K562 (cell line): ENCODE results near the gene ZNRF3. TPM values are rescaled to one million over a fixed set of nuclear protein-coding genes. Genes with fewer than 3 reads are reported as not detected.

Experiments
- ARID1B ChIP-seq: fragments of 450-650 bp; IDR thresholded peaks from 2 replicates; pipeline ENCODE4 v1.6.1; 2016; ENCODE audit warnings: antibody characterized with exemption, mild to moderate bottlenecking, inconsistent platforms
- ARID3B ChIP-seq: fragments of 250-450 bp; sonication (Bioruptor Pico); IDR thresholded peaks from 2 replicates; pipeline ENCODE4 v1.4.0; 2020; ENCODE audit warnings: borderline replicate concordance
- BACH1 ChIP-seq: fragments of 200-800 bp; sonication (Bioruptor generic); IDR thresholded peaks from 2 replicates; pipeline ENCODE4 v1.6.1; 2016; ENCODE audit warnings: missing genetic modification characterization, missing compliant biosample characterization
- CBFA2T3 ChIP-seq: fragments of 450-650 bp; IDR thresholded peaks from 2 replicates; pipeline ENCODE4 v1.6.1; 2017
- CREB3 ChIP-seq: fragments of 450-650 bp; conservative IDR thresholded peaks from 2 replicates; pipeline ENCODE4 v1.6.1; 2016; ENCODE audit warnings: missing genetic modification characterization, low read depth, mild to moderate bottlenecking, missing compliant biosample characterization, moderate library complexity
- CXXC5 ChIP-seq: fragments of 250-450 bp; sonication (Bioruptor Pico); IDR thresholded peaks from 2 replicates; pipeline ENCODE4 v1.8.0; 2022; ENCODE audit warnings: inconsistent platforms, mild to moderate bottlenecking, moderate library complexity
- EHMT2 ChIP-seq: fragments of 450-650 bp; IDR thresholded peaks from 2 replicates; pipeline ENCODE4 v1.6.1; 2018; ENCODE audit warnings: antibody characterized with exemption
- FOS ChIP-seq: IDR thresholded peaks from 3 replicates; pipeline ENCODE4 v1.6.1; 2011; ENCODE audit not compliant: insufficient read length; ENCODE audit errors: extremely low read depth
- KDM1A ChIP-seq, 2 experiments: fragments of 450-650 bp; IDR thresholded peaks; 2 replicates each; pipeline ENCODE4 v1.6.1; 2016; ENCODE audit warnings: mild to moderate bottlenecking in 2 of 2
- MTA2 ChIP-seq: fragments of 450-650 bp; IDR thresholded peaks from 2 replicates; pipeline ENCODE4 v1.6.1; 2016; ENCODE audit warnings: low read depth
- MTA3 ChIP-seq: fragments of 450-650 bp; formaldehyde crosslinking; IDR thresholded peaks from 2 replicates; pipeline ENCODE4 v1.6.1; 2017; ENCODE audit warnings: mild to moderate bottlenecking, borderline replicate concordance
- NKRF ChIP-seq: fragments of 450-650 bp; IDR thresholded peaks from 2 replicates; pipeline ENCODE4 v1.6.1; 2016; ENCODE audit warnings: borderline replicate concordance
- RBM22 ChIP-seq: fragments of 200-400 bp; formaldehyde crosslinking; IDR thresholded peaks from 2 replicates; pipeline ENCODE4 v1.6.1; 2018; ENCODE audit warnings: low read length, low read depth; ENCODE audit not compliant: poor library complexity, severe bottlenecking
- SMAD3 ChIP-seq: fragments of 450-650 bp; formaldehyde crosslinking; conservative IDR thresholded peaks from 2 replicates; pipeline ENCODE4 v1.4.0; 2020; ENCODE audit warnings: mild to moderate bottlenecking
- SREBF2 ChIP-seq: sonication (generic); formaldehyde crosslinking; IDR thresholded peaks from 2 replicates; pipeline ENCODE4 v1.4.0; 2020; ENCODE audit warnings: mild to moderate bottlenecking, missing genetic modification reagents
- ZBTB9 ChIP-seq: fragments of 450-650 bp; formaldehyde crosslinking; IDR thresholded peaks from 2 replicates; pipeline ENCODE4 v1.4.0; 2020; ENCODE audit warnings: mild to moderate bottlenecking, moderate library complexity
- ZNF274 ChIP-seq: IDR thresholded peaks from 2 replicates; pipeline ENCODE4 v1.6.1; 2011; ENCODE audit warnings: low read depth, mild to moderate bottlenecking, low read length, moderate library complexity, borderline replicate concordance
- ZNF41 ChIP-seq: fragments of 250-450 bp; sonication (Bioruptor Pico); conservative IDR thresholded peaks from 2 replicates; pipeline ENCODE4 v1.4.0; 2020; ENCODE audit warnings: mild to moderate bottlenecking
- ZNF583 ChIP-seq: fragments of 250-450 bp; sonication (Bioruptor Pico); IDR thresholded peaks from 2 replicates; pipeline ENCODE4 v1.4.0; 2020
- ZNF766 ChIP-seq: fragments of 200-800 bp; sonication (Bioruptor generic); conservative IDR thresholded peaks from 2 replicates; pipeline ENCODE4 v1.6.1; 2016; ENCODE audit warnings: missing genetic modification characterization, missing compliant biosample characterization
- polyA plus RNA-seq, 8 experiments: library from polyadenylated mRNA; depleted of rRNA in 4 of 8; stranded (reverse) in 5 of 8; unstranded in 3 of 8; fragments of >200 nt; fragmentation: Nextera tagmentation in 2 of 8; fragmentation: Illumina TruSeq in 1 of 8; extraction: Ambion mirVana in 2 of 8; extraction: Trizol in 1 of 8; gene quantifications; 2 replicates each; pipeline versions ENCODE4 v1.2.1 to v1.2.3, GENCODE V29; 2011 to 2014; ENCODE audit warnings: inconsistent platforms in 1 of 8, missing spikeins in 1 of 8
- total RNA-seq, 7 experiments: library from RNA; depleted of rRNA in 6 of 7; stranded (reverse); fragments of >200 nt in 6 of 7; fragmentation: Illumina TruSeq in 2 of 7; extraction: Trizol in 2 of 7; gene quantifications; 2 replicates each; pipeline versions ENCODE4 v1.2.1 to v1.2.3, GENCODE V29; 2011 to 2021; ENCODE audit warnings: low replicate concordance in 1 of 7

Gene ZNRF3
- total and polyA plus RNA-seq, 9 of the 15 experiments (the other 6 are each of a cell fraction or from before 2014, with no cell fraction given), result 0.41 to 5.9 (median 1.7) TPM

- peak; percentile 70; the same call in 1 of the 2 replicates for TF ChIP-seq BACH1
- peak; percentile 74 for TF ChIP-seq CBFA2T3
- TF ChIP-seq NKRF, result no peak
- no peak for TF ChIP-seq SREBF2
- TF ChIP-seq EHMT2, result peak; percentile 30; the same call in 1 of the 2 replicates
- no peak for TF ChIP-seq ZNF274
- TF ChIP-seq FOS, result no peak
- no peak for TF ChIP-seq ARID3B (CRISPR knock-in tag)
- no peak for TF ChIP-seq RBM22
- TF ChIP-seq ZBTB9 (CRISPR knock-in tag), result no peak
- TF ChIP-seq ZNF583 (CRISPR knock-in tag), result peak; percentile 65; the same call in 1 of the 2 replicates
- peak; percentile 87 for TF ChIP-seq ARID1B
- peak; percentile 26; the same call in 1 of the 2 replicates for TF ChIP-seq ZNF41 (CRISPR knock-in tag)
- peak; percentile 58 for TF ChIP-seq CXXC5 (CRISPR knock-in tag)
- TF ChIP-seq CREB3 (tag), result 0 out of 2 replicates have a peak, but pooled peaks have one; percentile 58
- TF ChIP-seq MTA3, result peak; percentile 59; the same call in 1 of the 2 replicates
- peak; percentile 39; the same call in 1 of the 2 replicates for TF ChIP-seq MTA2
- TF ChIP-seq SMAD3 (CRISPR knock-in tag), result 0 out of 2 replicates have a peak, but pooled peaks have one; percentile 3
- peak; percentile 69; the same call in 1 of the 2 replicates for TF ChIP-seq ZNF766
- peak; percentile 21 to 23; a peak in 1 of 4 replicates for TF ChIP-seq KDM1A (IDR thresholded peaks at IDR 0.05)
Measured at GRCh38 chr22:29096736-29097669, 213.6 kb downstream of the ZNRF3 start (continued).
